GM23248 (cell line): ENCODE data around the gene NTSR2. TPM values are rescaled to one million over a fixed set of nuclear protein-coding genes. Genes with fewer than 3 reads are reported as not detected.

Source experiments
- DNase-seq: peaks from one replicate; pipeline ENCODE4 v3.0.0-alpha.2; 2015
- H2AFZ ChIP-seq: fragments of 200-600 bp; sonication (generic); 2 replicates; pipeline ENCODE4 v1.6.1; 2016; ENCODE audit warnings: antibody characterized with exemption
- H3F3A ChIP-seq: fragments of 200-600 bp; sonication (generic); 2 replicates; pipeline ENCODE4 v1.6.1; 2016; ENCODE audit warnings: mild to moderate bottlenecking, antibody characterized with exemption, mixed run types; ENCODE audit not compliant: insufficient read depth
- H3K27ac ChIP-seq: fragments of 200-600 bp; sonication (generic); 2 replicates; pipeline ENCODE4 v1.5.1; 2016; ENCODE audit warnings: mild to moderate bottlenecking
- H3K27me3 ChIP-seq: fragments of 200-600 bp; sonication (generic); replicated peaks from 2 replicates; pipeline ENCODE4 v1.6.1; 2016; ENCODE audit warnings: mild to moderate bottlenecking; ENCODE audit not compliant: insufficient read depth
- H3K36me3 ChIP-seq: fragments of 200-600 bp; sonication (generic); 2 replicates; pipeline ENCODE4 v1.6.1; 2016; ENCODE audit warnings: low read depth, mild to moderate bottlenecking
- H3K4me1 ChIP-seq: fragments of 200-600 bp; sonication (generic); 2 replicates; pipeline ENCODE4 v1.6.1; 2016; ENCODE audit warnings: mild to moderate bottlenecking; ENCODE audit not compliant: insufficient read depth
- H3K4me2 ChIP-seq: fragments of 200-600 bp; sonication (generic); one replicate; pipeline ENCODE4 v1.6.1; 2016; ENCODE audit warnings: mild to moderate bottlenecking; ENCODE audit not compliant: unreplicated experiment
- H3K4me3 ChIP-seq: fragments of 200-600 bp; sonication (generic); 2 replicates; pipeline ENCODE4 v1.5.1; 2016; ENCODE audit warnings: mild to moderate bottlenecking
- H3K79me2 ChIP-seq: fragments of 200-600 bp; sonication (generic); 2 replicates; pipeline ENCODE4 v1.6.1; 2016; ENCODE audit warnings: mild to moderate bottlenecking; ENCODE audit not compliant: insufficient read depth
- H3K9ac ChIP-seq: fragments of 200-600 bp; sonication (generic); 2 replicates; pipeline ENCODE4 v1.6.1; 2016; ENCODE audit warnings: mild to moderate bottlenecking
- H3K9me2 ChIP-seq: fragments of 200-600 bp; sonication (generic); 2 replicates; pipeline ENCODE4 v1.6.1; 2016; ENCODE audit warnings: mixed run types, mild to moderate bottlenecking, moderate library complexity; ENCODE audit not compliant: insufficient read depth
- H3K9me3 ChIP-seq: fragments of 200-600 bp; sonication (generic); one replicate; pipeline ENCODE4 v1.6.1; 2017; ENCODE audit warnings: low read depth
- H4K20me1 ChIP-seq: fragments of 200-600 bp; sonication (generic); 2 replicates; pipeline ENCODE4 v1.6.0; 2016; ENCODE audit not compliant: insufficient read depth
- EZH2 ChIP-seq: fragments of 200-600 bp; sonication (generic); IDR thresholded peaks from 2 replicates; pipeline ENCODE4 v1.6.1; 2018; ENCODE audit warnings: antibody characterized with exemption, mild to moderate bottlenecking; ENCODE audit not compliant: insufficient read depth, poor library complexity, severe bottlenecking
- EZH2phosphoT487 ChIP-seq: fragments of 200-600 bp; sonication (generic); IDR thresholded peaks from 2 replicates; pipeline ENCODE4 v1.6.1; 2018; ENCODE audit warnings: antibody characterized with exemption, moderate library complexity, mild to moderate bottlenecking, low read depth; ENCODE audit not compliant: insufficient read depth
- WGBS, 2 experiments: methylation state at CpG; one replicate each; pipeline ENCODE4 v1.1.6; 2015 to 2017; ENCODE audit warnings: low lambda C conversion rate in 2 of 2, low coverage in 1 of 2; ENCODE audit errors: missing lambda C conversion rate in 2 of 2; 5-methylcytosine and 5-hydroxymethylcytosine counted together
- in situ Hi-C: fragments of 300-500 bp; cut with MboI; formaldehyde crosslinking; loops from 2 replicates; pipeline ENCODE4 v1.15.0; 2020
- polyA plus RNA-seq: library from polyadenylated mRNA; unstranded; fragments of >200 nt; fragmentation: Nextera tagmentation; extraction: Ambion mirVana; gene quantifications from 2 replicates; pipeline ENCODE4 v1.2.1, GENCODE V29; 2016
- total RNA-seq: library from RNA; depleted of rRNA; stranded (reverse); fragments of >200 nt; shearing (Covaris generic); gene quantifications from 2 replicates; pipeline ENCODE4 v1.2.3, GENCODE V29; 2014

NTSR2 gene
- total and polyA plus RNA-seq, 2 experiments from 2014 or later: not detected

GRCh38 chr2:11675423-11676112 is 5.6 kb upstream of the NTSR2 start:
- Histone ChIP-seq H3K4me1 (no peaks in the 10 kb centered on the region), H3K36me3 (no peaks in the 10 kb centered on the region), H3K79me2 (no peaks in the 10 kb centered on the region), H3K4me2 (no peak overlapping the region), H3K4me3 (no peak overlapping the region), H3K9me3 (no peaks in the 10 kb centered on the region), H3K27ac (no peak overlapping the region), H3K9me2 (no peaks in the 10 kb centered on the region), H3F3A (no peaks in the 10 kb centered on the region), H3K9ac (no peak overlapping the region), H3K27me3 (peaks cover 59% of the 10 kb centered on the region), H2AFZ (no peak overlapping the region), H4K20me1 (no peaks in the 10 kb centered on the region)
- 67% methylated on average over 3 of the region's 3 CpGs for WGBS, 2 experiments
- no peak for TF ChIP-seq EZH2
- TF ChIP-seq EZH2phosphoT487: no peak
- in situ Hi-C loops: no loop called here
- DNase-seq: no peak

DNA sequence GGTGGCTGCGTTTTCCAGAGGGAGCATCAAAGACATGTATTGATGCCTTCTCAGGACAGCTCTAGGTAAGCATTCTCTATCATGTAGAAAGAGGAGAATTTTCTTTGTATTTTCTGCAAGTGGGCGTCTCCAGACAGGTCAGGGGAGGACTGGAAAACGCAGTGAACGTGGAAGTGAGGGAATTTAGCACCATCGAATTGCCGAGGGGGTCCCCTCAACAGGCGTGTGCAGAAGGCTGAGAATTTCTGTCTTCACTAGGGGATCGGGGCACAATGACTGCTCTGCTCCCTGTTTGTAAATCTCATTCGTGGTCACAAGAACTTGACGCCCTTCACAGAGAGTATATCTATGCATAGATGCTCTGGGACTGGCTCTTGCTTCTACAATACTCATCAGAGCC is 5.0 kb upstream of the NTSR2 start:
- WGBS, 2 experiments: 41 to 42% methylated on average over 10 of the region's 10 CpGs

GRCh38 chr2:11672407-11672806 is 2.4 kb upstream of the NTSR2 start:
- no peaks in the 10 kb centered on the region for H3K36me3 ChIP-seq
- no peaks in the 10 kb centered on the region for H3K9me2 ChIP-seq
- H3K79me2 ChIP-seq: no peaks in the 10 kb centered on the region
- no peaks in the 10 kb centered on the region for H3F3A ChIP-seq
- no peak overlapping the region for H2AFZ ChIP-seq
- no peak overlapping the region for H3K9ac ChIP-seq
- no peak overlapping the region for H3K4me3 ChIP-seq
- WGBS, 2 experiments: 31 to 32% methylated on average over 3 of the region's 3 CpGs
- H3K9me3 ChIP-seq: no peaks in the 10 kb centered on the region
- H3K27me3 ChIP-seq: peaks cover 64% of the 10 kb centered on the region
- DNase-seq: no peak
- TF ChIP-seq EZH2phosphoT487 (no peak), EZH2 (no peak)
- no peaks in the 10 kb centered on the region for H4K20me1 ChIP-seq
- H3K4me2 ChIP-seq: no peak overlapping the region
- in situ Hi-C loops: no loop called here
- H3K4me1 ChIP-seq: no peaks in the 10 kb centered on the region
- no peak overlapping the region for H3K27ac ChIP-seq

More for the DNA sequence above, 5.0 kb upstream of the NTSR2 start:
- no peak overlapping the region for H3K9ac ChIP-seq
- H2AFZ ChIP-seq: no peak overlapping the region
- no peaks in the 10 kb centered on the region for H3K36me3 ChIP-seq
- H3K4me2 ChIP-seq: no peak overlapping the region
- DNase-seq: no peak
- H3K4me1 ChIP-seq: no peaks in the 10 kb centered on the region
- H3K79me2 ChIP-seq: no peaks in the 10 kb centered on the region
- peaks cover 65% of the 10 kb centered on the region for H3K27me3 ChIP-seq
- in situ Hi-C loops: no loop called here
- H3K9me3 ChIP-seq: no peaks in the 10 kb centered on the region
- no peaks in the 10 kb centered on the region for H3F3A ChIP-seq
- H3K9me2 ChIP-seq: no peaks in the 10 kb centered on the region
- no peak overlapping the region for H3K27ac ChIP-seq
- H4K20me1 ChIP-seq: no peaks in the 10 kb centered on the region
- no peak for TF ChIP-seq EZH2phosphoT487
- no peak for TF ChIP-seq EZH2
- H3K4me3 ChIP-seq: no peak overlapping the region

- no peak for DNase-seq
- no peaks in the 10 kb centered on the region for H3K36me3 ChIP-seq
- no peaks in the 10 kb centered on the region for H3K4me1 ChIP-seq
- H2AFZ ChIP-seq: no peak overlapping the region
- no peaks in the 10 kb centered on the region for H3K9me3 ChIP-seq
- 56 to 59% methylated on average over 16 of the region's 16 CpGs for WGBS, 2 experiments
- no peak for TF ChIP-seq EZH2phosphoT487
- no peak for TF ChIP-seq EZH2
- H3K9me2 ChIP-seq: no peaks in the 10 kb centered on the region
- H3K4me3 ChIP-seq: no peak overlapping the region
- no peaks in the 10 kb centered on the region for H3F3A ChIP-seq
- H3K9ac ChIP-seq: no peak overlapping the region
- in situ Hi-C loops: no loop called here
- no peak overlapping the region for H3K27ac ChIP-seq
- H4K20me1 ChIP-seq: no peaks in the 10 kb centered on the region
- no peak overlapping the region for H3K4me2 ChIP-seq
- no peaks in the 10 kb centered on the region for H3K79me2 ChIP-seq
- peaks cover 36% of the 10 kb centered on the region for H3K27me3 ChIP-seq
These were observed 1.9 kb downstream of the NTSR2 start for GRCh38 chr2:11667866-11668637.
